GM10266 (cell line): ENCODE data around the gene FHOD3.

Experiments used
- DNase-seq: peaks from one replicate; pipeline ENCODE4 v3.0.0; 2012; ENCODE audit errors: extremely low spot score
- CTCF ChIP-seq: IDR thresholded peaks from 2 replicates; pipeline ENCODE4 v1.5.1; 2012; ENCODE audit warnings: mild to moderate bottlenecking, low read depth; ENCODE audit not compliant: control insufficient read depth, insufficient read depth; ENCODE audit errors: missing control alignments

FHOD3 gene

GRCh38 chr18:36772241-36772723, 474.8 kb downstream of the FHOD3 start:
- TF ChIP-seq CTCF: no peak
- no peak for DNase-seq

- no peak for TF ChIP-seq CTCF
- DNase-seq: no peak
Observed at GRCh38 chr18:36775396-36775795, 477.9 kb downstream of the FHOD3 start.

GRCh38 chr18:36776650-36777049, 479.1 kb downstream of the FHOD3 start:
- no peak for TF ChIP-seq CTCF
- no peak for DNase-seq

GRCh38 chr18:36777566-36777965, 480.1 kb downstream of the FHOD3 start:
- TF ChIP-seq CTCF: no peak
- no peak for DNase-seq

GRCh38 chr18:36780748-36781147, 483.2 kb downstream of the FHOD3 start:
- DNase-seq: no peak
- TF ChIP-seq CTCF: no peak

- TF ChIP-seq CTCF: no peak
- no peak for DNase-seq
Observed at GRCh38 chr18:36782710-36783109, 485.2 kb downstream of the FHOD3 start.

GRCh38 chr18:36783792-36784191, 486.3 kb downstream of the FHOD3 start:
- no peak for DNase-seq
- TF ChIP-seq CTCF: no peak
